ENCODE measurements around the gene ZBTB7C. TPM values are rescaled to one million over a fixed set of nuclear protein-coding genes. Genes with fewer than 3 reads are reported as not detected.

Gene ZBTB7C
- total RNA-seq, 1 donor from 2014 or later, result 1.4 TPM

DNA sequence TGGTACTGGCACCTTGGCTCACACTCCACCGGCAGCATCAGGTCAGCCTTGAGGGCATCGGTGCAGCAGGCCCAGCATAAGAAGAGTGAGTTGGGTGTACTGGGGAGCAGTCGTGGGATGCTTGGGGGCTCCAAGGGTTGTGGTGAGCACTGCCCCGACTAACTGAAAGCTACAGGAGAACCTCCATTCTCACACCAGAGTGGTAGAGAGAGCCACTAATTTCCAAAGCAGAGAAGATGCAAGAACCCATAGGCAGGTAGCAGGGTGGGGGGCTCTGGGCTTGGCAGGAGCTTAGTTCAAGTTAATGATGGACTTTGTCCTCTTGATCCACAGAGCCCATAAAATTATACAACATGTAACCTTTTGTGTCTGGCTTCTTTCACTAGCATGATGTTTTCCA lies 330.7 kb downstream of the ZBTB7C start:
- H3K27ac Mint-ChIP-seq (ENCODE audit: unreplicated experiment), result no peak overlapping the region
- TF ChIP-seq, protein P1, sequence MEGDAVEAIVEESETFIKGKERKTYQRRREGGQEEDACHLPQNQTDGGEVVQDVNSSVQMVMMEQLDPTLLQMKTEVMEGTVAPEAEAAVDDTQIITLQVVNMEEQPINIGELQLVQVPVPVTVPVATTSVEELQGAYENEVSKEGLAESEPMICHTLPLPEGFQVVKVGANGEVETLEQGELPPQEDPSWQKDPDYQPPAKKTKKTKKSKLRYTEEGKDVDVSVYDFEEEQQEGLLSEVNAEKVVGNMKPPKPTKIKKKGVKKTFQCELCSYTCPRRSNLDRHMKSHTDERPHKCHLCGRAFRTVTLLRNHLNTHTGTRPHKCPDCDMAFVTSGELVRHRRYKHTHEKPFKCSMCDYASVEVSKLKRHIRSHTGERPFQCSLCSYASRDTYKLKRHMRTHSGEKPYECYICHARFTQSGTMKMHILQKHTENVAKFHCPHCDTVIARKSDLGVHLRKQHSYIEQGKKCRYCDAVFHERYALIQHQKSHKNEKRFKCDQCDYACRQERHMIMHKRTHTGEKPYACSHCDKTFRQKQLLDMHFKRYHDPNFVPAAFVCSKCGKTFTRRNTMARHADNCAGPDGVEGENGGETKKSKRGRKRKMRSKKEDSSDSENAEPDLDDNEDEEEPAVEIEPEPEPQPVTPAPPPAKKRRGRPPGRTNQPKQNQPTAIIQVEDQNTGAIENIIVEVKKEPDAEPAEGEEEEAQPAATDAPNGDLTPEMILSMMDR (IDR thresholded peaks at IDR 0.05), result no peak
- no peaks in the 10 kb centered on the region for H3K4me1 Mint-ChIP-seq (ENCODE audit: low read depth)
- no peaks in the 10 kb centered on the region for H3K9me3 Mint-ChIP-seq (ENCODE audit: low read depth)
- no peak overlapping the region for H3K4me3 Mint-ChIP-seq (ENCODE audit: unreplicated experiment)
- H3K36me3 Mint-ChIP-seq (ENCODE audit: low read depth), result no peaks in the 10 kb centered on the region
- no peak for DNase-seq (ENCODE audit: low spot score)
- H3K27me3 Mint-ChIP-seq (ENCODE audit: low read depth), result peaks cover 12% of the 10 kb centered on the region

DNA sequence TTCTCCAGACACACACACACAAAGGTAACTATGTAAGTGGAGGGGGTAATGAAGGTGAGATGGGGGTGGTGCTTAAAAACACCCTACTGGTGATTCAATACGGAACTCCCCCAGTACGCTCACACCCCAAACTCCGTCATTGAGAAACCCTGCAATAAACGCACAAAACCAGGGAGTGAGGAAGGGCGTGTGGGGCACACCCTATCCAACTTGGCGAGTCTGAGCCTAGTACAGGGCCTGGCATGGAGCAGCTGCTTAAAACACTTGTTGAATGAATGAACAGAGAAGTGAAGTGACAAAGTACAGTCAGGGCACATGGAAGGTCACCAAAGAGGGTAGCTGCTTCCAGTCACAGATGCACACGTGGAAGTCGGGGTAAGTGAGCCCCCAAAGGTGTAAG lies 331.9 kb downstream of the ZBTB7C start:
- DNase-seq (ENCODE audit: low spot score), result no peak
- H3K27me3 Mint-ChIP-seq (ENCODE audit: low read depth), result peaks cover 13% of the 10 kb centered on the region
- H3K4me1 Mint-ChIP-seq (ENCODE audit: low read depth), result peaks cover 8% of the 10 kb centered on the region
- TF ChIP-seq, protein P1 (IDR thresholded peaks at IDR 0.05), result no peak
- no peak overlapping the region for H3K4me3 Mint-ChIP-seq (ENCODE audit: unreplicated experiment)
- no peaks in the 10 kb centered on the region for H3K36me3 Mint-ChIP-seq (ENCODE audit: low read depth)
- H3K27ac Mint-ChIP-seq (ENCODE audit: unreplicated experiment), result no peak overlapping the region
- no peaks in the 10 kb centered on the region for H3K9me3 Mint-ChIP-seq (ENCODE audit: low read depth)

DNA sequence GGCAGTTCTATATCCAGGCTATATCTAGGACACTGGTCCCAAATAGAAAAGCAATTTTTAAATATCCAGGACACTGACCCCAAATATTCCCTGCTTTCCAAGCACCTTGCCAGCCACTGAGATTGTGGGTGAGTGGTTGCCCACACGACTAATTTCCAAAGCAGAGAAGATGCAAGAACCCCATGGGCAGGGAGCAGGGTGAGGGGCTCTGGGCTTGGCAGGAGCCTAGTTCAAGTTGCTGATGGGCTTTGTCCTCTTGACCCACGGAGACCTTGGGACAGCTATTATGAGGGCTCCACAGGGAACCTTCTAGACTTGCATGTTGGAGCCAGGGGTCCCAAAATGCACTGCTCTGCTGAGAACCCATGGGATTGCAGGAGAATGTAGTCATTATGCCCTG lies 332.7 kb downstream of the ZBTB7C start:
- H3K27me3 Mint-ChIP-seq (ENCODE audit: low read depth), result peaks cover 12% of the 10 kb centered on the region
- no peak for DNase-seq (ENCODE audit: low spot score)
- TF ChIP-seq, protein P1 (IDR thresholded peaks at IDR 0.05), result no peak
- no peak overlapping the region for H3K27ac Mint-ChIP-seq (ENCODE audit: unreplicated experiment)
- H3K4me1 Mint-ChIP-seq (ENCODE audit: low read depth), result peaks cover 9% of the 10 kb centered on the region
- H3K36me3 Mint-ChIP-seq (ENCODE audit: low read depth), result no peaks in the 10 kb centered on the region
- H3K4me3 Mint-ChIP-seq (ENCODE audit: unreplicated experiment), result no peak overlapping the region
- no peaks in the 10 kb centered on the region for H3K9me3 Mint-ChIP-seq (ENCODE audit: low read depth)

DNA sequence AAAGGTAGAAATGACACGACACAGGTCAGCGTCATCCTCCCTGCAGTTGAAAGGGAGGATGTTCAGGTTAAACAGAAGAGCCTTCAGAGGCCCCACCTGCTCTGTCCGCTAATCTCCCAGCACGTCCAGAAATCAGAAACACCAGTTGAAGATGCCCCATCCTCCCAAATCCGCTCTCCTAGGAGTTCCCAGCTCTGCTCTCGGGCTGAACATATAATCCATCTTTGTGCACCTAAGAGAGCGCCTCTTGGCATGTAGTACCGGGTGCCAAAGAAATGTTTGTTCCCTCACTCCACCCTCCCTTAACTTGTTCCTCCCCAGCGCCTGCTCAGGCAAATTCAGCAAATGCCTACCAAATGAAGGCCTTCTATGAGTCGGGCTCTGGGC lies 333.5 kb downstream of the ZBTB7C start:
- H3K36me3 Mint-ChIP-seq (ENCODE audit: low read depth), result no peaks in the 10 kb centered on the region
- TF ChIP-seq, protein P1 (IDR thresholded peaks at IDR 0.05), result no peak
- H3K4me1 Mint-ChIP-seq (ENCODE audit: low read depth), result peaks cover 9% of the 10 kb centered on the region
- DNase-seq (ENCODE audit: low spot score), result no peak
- no peaks in the 10 kb centered on the region for H3K9me3 Mint-ChIP-seq (ENCODE audit: low read depth)
- H3K27me3 Mint-ChIP-seq (ENCODE audit: low read depth), result peaks cover 7% of the 10 kb centered on the region
- no peak overlapping the region for H3K4me3 Mint-ChIP-seq (ENCODE audit: unreplicated experiment)
- no peak overlapping the region for H3K27ac Mint-ChIP-seq (ENCODE audit: unreplicated experiment)

DNA sequence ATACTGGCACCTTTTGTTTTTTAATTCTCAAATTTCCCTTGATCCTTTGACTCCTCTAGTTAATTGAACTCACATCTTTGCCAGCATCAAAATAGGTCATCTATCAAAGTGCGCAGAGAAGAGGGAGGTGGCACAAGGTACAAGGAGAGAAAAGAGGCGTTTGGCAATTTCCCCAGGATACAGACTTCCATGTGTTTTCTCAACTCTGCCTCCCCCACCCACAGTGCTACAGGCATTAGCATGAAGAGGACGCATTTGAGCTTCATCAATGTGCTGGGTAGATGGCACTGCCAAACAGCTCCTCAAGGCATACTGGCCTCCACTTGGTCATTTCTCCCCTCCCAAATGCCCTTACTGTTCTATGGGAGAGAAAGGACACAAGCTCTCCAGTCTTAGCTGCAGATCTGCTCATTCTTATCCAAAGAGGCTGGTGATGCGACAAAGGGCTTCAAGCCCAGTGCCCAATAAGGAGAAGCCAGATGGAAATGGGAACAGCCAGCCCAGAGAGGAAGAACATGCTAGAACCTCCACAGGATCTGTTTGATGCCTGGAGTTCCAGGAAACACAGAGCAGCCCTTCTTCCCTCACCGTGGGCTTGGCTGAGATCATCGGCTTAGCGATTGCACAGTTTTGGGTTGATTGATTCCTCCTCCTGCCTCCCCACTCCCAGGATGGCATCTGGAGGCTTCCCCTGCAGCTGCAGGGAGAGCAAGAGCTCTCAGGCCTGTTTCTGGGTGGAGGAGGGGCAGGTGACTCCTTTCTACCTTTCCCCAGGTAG lies 334.1 kb downstream of the ZBTB7C start:
- peaks cover 9% of the 10 kb centered on the region for H3K4me1 Mint-ChIP-seq (ENCODE audit: low read depth)
- DNase-seq (ENCODE audit: low spot score), result no peak
- no peaks in the 10 kb centered on the region for H3K36me3 Mint-ChIP-seq (ENCODE audit: low read depth)
- H3K27me3 Mint-ChIP-seq (ENCODE audit: low read depth), result peaks cover 5% of the 10 kb centered on the region
- H3K4me3 Mint-ChIP-seq (ENCODE audit: unreplicated experiment), result no peak overlapping the region
- H3K9me3 Mint-ChIP-seq (ENCODE audit: low read depth), result no peaks in the 10 kb centered on the region
- H3K27ac Mint-ChIP-seq (ENCODE audit: unreplicated experiment), result no peak overlapping the region
- TF ChIP-seq, protein P1 (IDR thresholded peaks at IDR 0.05), result no peak

All from chondrocyte (in vitro differentiated cells).